HCT116 (cell line): ENCODE measurements around the gene PSMB5. TPM values are rescaled to one million over a fixed set of nuclear protein-coding genes. Genes with fewer than 3 reads are reported as not detected.

ENCODE experiments used
- ATAC-seq: fragments of 200-7000 bp; cut with Tn5 transposase; 2 replicates; pipeline ENCODE4 v1.9.1; 2020; ENCODE audit warnings: mild to moderate bottlenecking, moderate library complexity
- BruUV-seq: library from RNA; stranded (reverse); fragments of 400-500 nt; replicated peaks from 2 replicates; lab custom pipeline; 2021; lab: Mats Ljungman, UMichigan
- CTCF ChIA-PET: fragments of 300-600 bp; sonication (Branson Sonifier 250); formaldehyde crosslinking; loops from one replicate; lab custom pipeline; 2021; ENCODE audit warnings: antibody characterized with exemption; lab: Charles Lee
- POLR2A ChIA-PET: fragments of 300-600, 350-600 bp; sonication (Branson Sonifier 250); formaldehyde crosslinking; loops from one replicate; lab custom pipeline; 2021; ENCODE audit warnings: antibody characterized with exemption; lab: Charles Lee
- RAD21 ChIA-PET, 2 experiments: fragments of 300-600 bp; sonication (Branson Sonifier 250); formaldehyde crosslinking; loops; one replicate each; lab custom pipeline; 2023; ENCODE audit warnings: low total read pairs in 2 of 2; ENCODE audit not compliant: uncharacterized antibody in 2 of 2, unreplicated experiment in 2 of 2, low non-redundant PET in 1 of 2; lab: Charles Lee
- DNase-seq: peaks from one replicate; pipeline ENCODE4 v3.0.0-alpha.2; 2010; ENCODE audit warnings: low read depth, low spot score
- H2AFZ ChIP-seq: fragments of 200-600 bp; shearing (Covaris generic), sonication (generic); 2 replicates; pipeline ENCODE4 v1.6.1; 2017; ENCODE audit warnings: low read depth, mixed run types, mixed read lengths, antibody characterized with exemption, low read length; ENCODE audit not compliant: poor library complexity, severe bottlenecking
- H3K27ac ChIP-seq: 2 replicates; pipeline ENCODE4 v1.5.1; 2012; ENCODE audit warnings: low read depth, low read length
- H3K27me3 ChIP-seq: fragments of 200-600 bp; sonication (generic); 2 replicates; pipeline ENCODE4 v1.6.1; 2016; ENCODE audit warnings: mixed run types, low read length, mixed read lengths; ENCODE audit not compliant: insufficient read depth
- H3K36me3 ChIP-seq, 2 experiments: fragments of 200-500 bp in 1 of 2; fragments of 200-600 bp in 1 of 2; sonication (Bioruptor generic) in 1 of 2; sonication (generic) in 1 of 2; 2 replicates each; pipeline versions ENCODE4 v1.5.1 to v1.6.1; 2014 to 2016; ENCODE audit warnings: low read length in 2 of 2, inconsistent platforms in 1 of 2, mixed read lengths in 1 of 2, mixed run types in 1 of 2; ENCODE audit not compliant: insufficient read depth in 2 of 2, control insufficient read depth in 1 of 2
- H3K4me1 ChIP-seq, 2 experiments: fragments of 200-600 bp in 1 of 2; sonication (generic) in 1 of 2; 2 replicates each; pipeline versions ENCODE4 v1.5.1 to v1.6.1; 2012 to 2017; ENCODE audit warnings: low read length in 2 of 2, inconsistent platforms in 1 of 2, mild to moderate bottlenecking in 1 of 2, mixed read lengths in 1 of 2, mixed run types in 1 of 2, moderate library complexity in 1 of 2; ENCODE audit not compliant: insufficient read depth in 2 of 2, control insufficient read depth in 1 of 2
- H3K4me2 ChIP-seq: fragments of 200-600 bp; sonication (generic); 2 replicates; pipeline ENCODE4 v1.6.1; 2017; ENCODE audit warnings: mixed run types, low read length, mixed read lengths
- H3K4me3 ChIP-seq, 2 experiments: fragments of 200-600 bp in 1 of 2; sonication (generic) in 1 of 2; replicated peaks in 1 of 2; 2 replicates each; pipeline ENCODE4 v1.5.1; 2011 to 2016; ENCODE audit warnings: low read length in 2 of 2, control low read depth in 1 of 2, low read depth in 1 of 2, mild to moderate bottlenecking in 1 of 2, mixed read lengths in 1 of 2, mixed run types in 1 of 2
- H3K79me2 ChIP-seq: fragments of 200-600 bp; sonication (generic); 2 replicates; pipeline ENCODE4 v1.6.1; 2017; ENCODE audit warnings: mild to moderate bottlenecking, mixed run types, low read length, moderate library complexity, mixed read lengths; ENCODE audit not compliant: insufficient read depth
- H3K9ac ChIP-seq: fragments of 200-600 bp; sonication (generic); 2 replicates; pipeline ENCODE4 v1.6.1; 2016; ENCODE audit warnings: low read length, mixed read lengths
- H3K9me2 ChIP-seq: fragments of 200-600 bp; sonication (generic), shearing (Covaris generic); 2 replicates; pipeline ENCODE4 v1.6.1; 2017; ENCODE audit warnings: mixed run types, mild to moderate bottlenecking, moderate library complexity; ENCODE audit not compliant: insufficient read depth
- H3K9me3 ChIP-seq, 2 experiments: fragments of 200-500 bp in 1 of 2; fragments of 200-600 bp in 1 of 2; sonication (Bioruptor generic) in 1 of 2; sonication (generic) in 1 of 2; 2 replicates each; pipeline ENCODE4 v1.6.1; 2014 to 2017; ENCODE audit warnings: low read length in 2 of 2, mixed read lengths in 2 of 2, inconsistent platforms in 1 of 2, low read depth in 1 of 2, mild to moderate bottlenecking in 1 of 2, mixed run types in 1 of 2, moderate library complexity in 1 of 2; ENCODE audit not compliant: control insufficient read depth in 1 of 2, insufficient read depth in 1 of 2
- H4K20me1 ChIP-seq: fragments of 200-600 bp; sonication (generic), shearing (Covaris generic); 2 replicates; pipeline ENCODE4 v1.6.1; 2017; ENCODE audit warnings: mixed run types, mild to moderate bottlenecking, moderate library complexity; ENCODE audit not compliant: insufficient read depth
- ATF3 ChIP-seq: IDR thresholded peaks from 2 replicates; pipeline ENCODE4 v1.6.1; 2012
- CBX3 ChIP-seq: IDR thresholded peaks from 2 replicates; pipeline ENCODE4 v1.6.1; 2012; ENCODE audit warnings: low read depth
- ELF1 ChIP-seq: IDR thresholded peaks from 2 replicates; pipeline ENCODE4 v1.6.1; 2012; ENCODE audit warnings: low read depth, borderline replicate concordance
- EZH2 ChIP-seq: fragments of 200-600 bp; sonication (generic); IDR thresholded peaks from 2 replicates; pipeline ENCODE4 v1.6.1; 2017; ENCODE audit warnings: antibody characterized with exemption, mixed run types
- EZH2phosphoT487 ChIP-seq: fragments of 200-600 bp; IDR thresholded peaks from 2 replicates; pipeline ENCODE4 v1.6.1; 2018; ENCODE audit warnings: antibody characterized with exemption, borderline replicate concordance
- FOSL1 ChIP-seq: IDR thresholded peaks from 2 replicates; pipeline ENCODE4 v1.6.1; 2012; ENCODE audit warnings: low read depth
- POLR2AphosphoS5 ChIP-seq: IDR thresholded peaks from 2 replicates; pipeline ENCODE4 v1.6.1; 2011; ENCODE audit warnings: mild to moderate bottlenecking, low read depth, low read length, moderate library complexity
- RAD21 ChIP-seq: IDR thresholded peaks from 2 replicates; pipeline ENCODE4 v1.6.1; 2012; ENCODE audit warnings: low read depth, mild to moderate bottlenecking
- SIN3A ChIP-seq: IDR thresholded peaks from 2 replicates; pipeline ENCODE4 v1.6.1; 2012; ENCODE audit warnings: low read depth
- SP1 ChIP-seq: IDR thresholded peaks from 2 replicates; pipeline ENCODE4 v1.6.1; 2012; ENCODE audit warnings: low read depth
- SRF ChIP-seq: IDR thresholded peaks from 2 replicates; pipeline ENCODE4 v1.6.1; 2012; ENCODE audit warnings: low read depth
- YY1 ChIP-seq: IDR thresholded peaks from 2 replicates; pipeline ENCODE4 v1.6.1; 2011; ENCODE audit warnings: low read length, low read depth, moderate library complexity, mild to moderate bottlenecking; ENCODE audit not compliant: insufficient replicate concordance; ENCODE audit errors: extremely low read depth
- ZFX ChIP-seq: fragments of 450-650 bp; IDR thresholded peaks from 2 replicates; pipeline ENCODE4 v1.6.1; 2017
- intact Hi-C: fragments of 100-400 bp; cut with micrococcal nuclease; formaldehyde crosslinking; loops from 2 replicates; pipeline ENCODE4 v1.10.0; 2022
- total RNA-seq: library from RNA; stranded (reverse); gene quantifications from one replicate; pipeline ENCODE4 v1.2.1, GENCODE V29; 2021; ENCODE audit not compliant: unreplicated experiment

The PSMB5 gene
- total RNA-seq, 1 experiment from 2014 or later, result 212 TPM

- TF ChIP-seq CBX3, result no peak
- TF ChIP-seq, all 23 proteins: peak for 0
These were observed 48.7 kb downstream of the PSMB5 start (continued) for GRCh38 chr14:22985894-22986507.

GRCh38 chr14:22984959-22985658 lies 49.6 kb downstream of the PSMB5 start:
- no peak for ATAC-seq
- H4K20me1 ChIP-seq, result no peaks in the 10 kb centered on the region
- peaks cover 22% of the 10 kb centered on the region for H3K79me2 ChIP-seq
- CTCF ChIA-PET, result interaction anchor here (0.9 to 7.6 kb wide), 9 partner anchors 8 to 135 kb away, joined by 3 to 175 read pairs (median 30); partner anchors contain the start of genes CDH24 and PRMT5
- no peaks in the 10 kb centered on the region for H3K9me3 ChIP-seq
- H3K9me2 ChIP-seq, result no peaks in the 10 kb centered on the region
- H3K27me3 ChIP-seq, result no peaks in the 10 kb centered on the region
- TF ChIP-seq SIN3A (no peak), FOSL1 (no peak), RAD21 (no peak), ELF1 (no peak), SP1 (no peak), ZFX (no peak), SRF (no peak), EZH2 (no peak), ATF3 (no peak), YY1 (no peak), POLR2AphosphoS5 (no peak), EZH2phosphoT487 (no peak)
- TF ChIP-seq, all 23 proteins: peak for 0
- no peak for DNase-seq
- Histone ChIP-seq H3K36me3 (no peaks in the 10 kb centered on the region), H3K27ac (no peak overlapping the region), H3K4me2 (no peak overlapping the region), H2AFZ (no peak overlapping the region), H3K4me3 (no peak overlapping the region), H3K4me1 (peaks cover 4 to 13% of the 10 kb centered on the region in 2 experiments), H3K9ac (no peak overlapping the region)
- POLR2A ChIA-PET, result interaction anchor here (0.8 kb wide), 1 partner anchor 22 kb away, joined by 3 read pairs; no protein-coding TSS in a partner anchor
- RAD21 ChIA-PET, result no interaction called here
- intact Hi-C loops, result loop anchor here (5.0 to 10.0 kb wide), 3 partner anchors 202 to 600 kb away; partner anchors contain the start of genes BCL2L2 and PPP1R3E
- no TSS peak for BruUV-seq
